Epithelial cell of prostate (primary cell): ENCODE data around the gene CLK2.
"Not testable (repeated sequence)": the region's sequence is repeated elsewhere in the genome, so short reads cannot be mapped to it uniquely, and the experiment has no call there.

Experiments
- DNase-seq: peaks from one replicate; pipeline ENCODE4 v3.0.0-alpha.2; 2011; ENCODE audit warnings: low read depth, low spot score
- H3K27ac ChIP-seq: fragments of 450-650 bp; 2 replicates; pipeline ENCODE4 v1.5.1; 2017; ENCODE audit warnings: mild to moderate bottlenecking

The CLK2 gene

DNA sequence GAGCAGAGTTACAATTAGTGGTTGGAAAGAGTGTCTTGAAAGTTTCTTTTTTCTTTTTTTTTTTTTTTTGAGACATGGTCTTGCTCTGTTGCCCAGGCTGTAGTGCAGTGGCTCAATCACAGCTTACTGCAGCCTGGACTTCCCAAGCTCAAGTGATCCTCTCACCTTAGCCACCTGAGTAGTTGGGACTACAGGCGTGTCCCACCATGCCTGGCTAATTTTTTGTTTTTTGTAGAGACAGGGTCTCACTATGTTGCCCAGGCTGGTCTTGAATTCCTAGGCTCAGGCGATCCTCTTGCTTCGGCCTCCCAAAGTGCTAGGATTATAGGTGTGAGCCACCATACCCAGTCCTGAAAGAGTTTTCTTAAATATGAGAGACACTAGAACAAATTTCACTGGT is 26.5 kb downstream of the CLK2 start:
- not testable (repeated sequence) for H3K27ac ChIP-seq, DNase-seq

DNA sequence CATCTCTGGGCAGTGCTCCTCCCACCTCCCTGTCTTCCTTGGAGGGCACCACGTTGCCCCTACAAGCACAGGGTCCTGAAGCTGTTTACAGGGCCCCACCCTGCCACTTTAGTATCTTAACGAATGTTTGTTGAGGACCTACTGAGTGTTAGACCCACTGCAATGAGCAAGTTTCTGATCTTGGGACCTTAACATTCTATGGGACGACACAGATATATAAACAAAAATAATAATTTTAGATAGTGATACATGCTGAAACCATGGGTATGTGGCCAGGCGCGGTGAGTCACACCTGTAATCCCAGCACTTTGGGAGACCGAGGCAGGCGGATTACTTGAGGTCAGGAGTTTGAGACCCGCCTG is 28.2 kb downstream of the CLK2 start:
- no peak for DNase-seq
- H3K27ac ChIP-seq, result peak overlapping the region; percentile 72

DNA sequence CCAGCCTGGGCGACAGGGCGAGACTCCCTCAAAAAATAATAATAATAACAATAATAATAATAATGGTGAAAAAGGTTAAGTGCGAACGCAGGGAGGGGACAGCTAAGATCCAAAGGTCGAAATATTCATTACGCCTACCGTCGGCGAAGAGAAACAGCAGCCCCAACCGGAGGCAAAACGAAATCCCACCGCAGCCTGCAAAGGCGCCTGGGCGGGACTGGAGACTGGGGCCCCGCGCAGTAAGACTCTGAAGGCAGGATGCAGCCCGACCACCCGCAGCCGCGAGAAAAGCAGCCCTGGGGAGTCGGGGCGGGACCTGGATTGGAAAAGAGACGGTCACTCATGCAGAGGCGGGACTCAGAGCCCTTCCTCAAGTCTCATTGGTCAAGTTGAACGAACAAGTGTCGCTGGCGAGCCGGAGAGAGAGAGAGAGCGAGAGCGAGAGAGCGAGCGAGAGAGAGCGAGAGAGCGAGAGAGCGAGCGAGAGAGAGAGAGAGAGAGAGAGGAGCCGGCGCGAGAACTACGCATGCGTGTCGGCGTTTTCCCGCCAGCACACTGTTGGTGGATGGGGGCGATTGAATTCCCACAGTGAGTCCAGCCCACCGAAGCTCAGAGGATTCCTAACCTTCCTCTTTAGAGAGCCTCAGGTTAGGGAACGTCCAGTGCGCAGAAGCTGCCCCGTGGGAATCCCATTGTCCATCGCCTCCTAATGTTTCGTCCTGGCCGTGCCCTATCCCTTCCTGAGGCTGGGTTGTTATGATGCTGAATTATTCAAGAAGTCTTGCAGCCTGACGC is 28.7 kb downstream of the CLK2 start:
- peak; percentile 95 for DNase-seq
- peak overlapping the region; percentile 72 for H3K27ac ChIP-seq

DNA sequence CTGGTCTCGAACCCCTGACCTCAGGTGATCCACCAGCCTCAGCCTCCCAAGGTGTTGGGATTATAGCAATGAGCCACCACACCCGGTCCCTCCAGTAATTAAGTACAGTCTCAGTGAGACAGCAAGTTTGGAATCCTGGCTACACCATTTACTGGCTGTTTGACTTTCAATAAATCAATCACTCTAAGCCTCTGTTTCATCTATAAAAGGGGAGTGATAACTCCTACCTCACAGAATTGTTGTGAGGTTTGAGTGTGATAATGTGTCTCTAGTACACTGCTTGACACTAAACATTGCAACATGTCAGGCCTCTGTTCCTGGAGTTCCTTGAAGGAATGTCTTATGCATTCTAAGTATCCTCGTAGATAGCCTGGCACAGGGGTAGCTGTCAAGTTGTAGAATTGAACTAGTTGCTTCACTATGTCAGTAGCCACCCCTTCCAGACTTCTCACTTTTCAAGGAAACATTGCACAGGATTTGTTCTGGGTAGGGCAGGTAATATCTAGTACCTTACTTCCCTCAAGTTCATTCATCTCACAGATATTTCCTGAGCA is 30.4 kb downstream of the CLK2 start:
- H3K27ac ChIP-seq, result peak overlapping the region; percentile 72
- no peak for DNase-seq

DNA sequence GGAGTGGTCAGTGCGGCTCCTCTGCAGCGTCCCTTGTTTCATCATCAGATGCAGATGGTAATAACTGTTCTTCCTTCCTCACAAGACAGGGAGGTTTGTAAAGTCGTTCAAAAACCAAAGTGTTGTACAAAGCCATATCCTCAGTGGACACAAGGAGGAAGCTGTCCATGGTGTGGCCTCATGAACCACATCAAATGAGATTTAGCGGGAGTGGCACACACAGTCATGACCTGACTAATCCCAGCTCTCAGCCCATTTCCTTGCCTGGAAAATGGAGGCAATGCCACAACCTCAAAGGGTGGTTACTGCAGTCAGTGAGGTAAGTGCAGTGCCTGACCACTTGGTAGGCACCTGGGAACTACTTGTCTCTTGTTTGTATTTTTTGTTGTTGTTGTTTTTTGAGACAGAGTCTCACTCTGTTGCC is 31.5 kb downstream of the CLK2 start:
- DNase-seq, result no peak
- peak overlapping the region; percentile 72 for H3K27ac ChIP-seq

DNA sequence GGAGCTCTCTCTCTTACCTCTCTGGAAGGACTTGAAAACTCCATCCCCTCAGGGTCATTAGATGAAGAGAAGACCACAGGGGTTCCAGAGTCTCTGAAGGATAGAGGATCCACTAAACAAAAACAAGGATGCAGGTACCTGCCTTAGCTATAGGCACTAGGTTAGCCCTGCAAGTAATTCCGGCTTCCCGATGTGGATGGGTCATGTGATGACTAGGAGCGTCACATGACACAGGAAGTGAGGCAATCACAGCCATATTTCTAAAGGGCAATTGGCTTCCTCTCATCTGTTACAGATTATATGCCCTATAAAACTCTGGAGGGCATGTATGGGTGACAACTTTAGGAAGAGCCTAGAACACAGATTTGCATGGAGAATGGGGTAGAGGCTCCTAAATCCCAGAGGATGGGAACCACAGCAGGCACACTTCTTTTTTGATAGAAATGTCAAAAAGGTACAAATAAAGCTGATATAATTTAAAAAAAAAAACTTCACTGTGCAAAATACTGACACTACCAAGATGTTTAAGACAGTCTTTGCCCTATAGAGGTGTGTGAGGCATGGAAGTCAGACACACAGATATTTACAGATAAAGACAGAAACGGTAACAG is 32.1 kb downstream of the CLK2 start:
- DNase-seq, result no peak

DNA sequence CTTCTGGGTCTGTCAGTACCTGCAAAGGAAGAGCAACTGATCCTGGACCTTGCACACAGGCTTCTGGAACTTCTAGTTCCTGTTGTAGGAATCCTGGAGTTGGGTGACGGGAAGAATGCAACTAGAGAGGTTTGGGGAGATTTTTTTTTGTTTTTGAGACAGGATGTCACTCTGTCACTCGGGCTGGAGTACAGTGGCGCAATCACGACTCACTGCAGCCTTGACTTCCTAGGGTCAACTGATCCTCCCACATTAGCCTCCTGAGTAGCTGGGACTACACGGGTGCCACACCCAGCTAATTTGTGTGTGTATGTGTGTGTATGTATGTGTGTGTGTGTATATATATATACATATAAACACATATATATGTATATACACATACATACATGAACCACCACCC is 36.9 kb downstream of the CLK2 start:
- DNase-seq, result no peak

More for the DNA sequence above, 32.1 kb downstream of the CLK2 start:
- H3K27ac ChIP-seq, result peak overlapping the region; percentile 72

DNA sequence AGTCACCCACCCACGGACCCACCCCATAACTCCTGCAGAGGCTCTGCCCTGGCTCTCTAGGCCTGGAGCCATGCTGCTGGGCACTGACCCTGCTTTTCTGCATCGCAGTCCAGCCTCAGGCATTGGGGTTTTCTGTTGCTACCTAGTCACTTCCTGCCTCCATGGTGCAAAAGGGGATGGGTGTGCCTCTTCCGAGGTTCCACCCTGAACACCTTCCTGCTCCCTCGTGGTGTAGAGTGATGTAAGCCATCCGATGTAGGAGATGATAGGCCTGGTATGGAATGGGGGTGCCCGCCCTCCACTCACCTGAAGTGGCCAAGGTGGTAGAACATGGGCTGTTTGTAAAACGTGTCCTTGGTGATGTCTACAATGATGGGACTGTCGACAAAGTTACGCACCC is 37.9 kb downstream of the CLK2 start:
- DNase-seq, result not testable (repeated sequence)
- H3K27ac ChIP-seq, result peak overlapping the region; percentile 52

More for the DNA sequence above, 36.9 kb downstream of the CLK2 start:
- H3K27ac ChIP-seq, result peak overlapping the region; percentile 52

DNA sequence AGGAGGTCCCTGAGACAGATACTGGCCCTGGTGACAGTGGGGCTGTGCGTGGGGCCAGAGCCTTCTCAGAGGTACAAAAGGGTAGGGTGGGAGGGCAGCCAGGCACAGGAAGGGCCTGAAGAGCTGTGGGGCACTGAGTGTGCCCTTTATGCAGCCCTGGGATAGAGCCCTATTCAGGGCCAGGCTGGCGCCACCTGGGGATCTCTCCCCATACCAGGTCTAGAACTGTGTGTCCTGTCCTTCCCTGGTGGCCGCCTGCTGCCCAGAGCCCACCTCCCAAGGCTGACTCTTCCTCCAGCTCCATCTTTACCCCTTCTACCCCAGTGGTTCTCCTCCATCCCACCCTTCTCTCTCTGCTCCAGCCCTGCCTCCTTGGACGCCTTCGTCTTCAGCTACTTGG is 39.8 kb downstream of the CLK2 start:
- not testable (repeated sequence) for H3K27ac ChIP-seq

DNA sequence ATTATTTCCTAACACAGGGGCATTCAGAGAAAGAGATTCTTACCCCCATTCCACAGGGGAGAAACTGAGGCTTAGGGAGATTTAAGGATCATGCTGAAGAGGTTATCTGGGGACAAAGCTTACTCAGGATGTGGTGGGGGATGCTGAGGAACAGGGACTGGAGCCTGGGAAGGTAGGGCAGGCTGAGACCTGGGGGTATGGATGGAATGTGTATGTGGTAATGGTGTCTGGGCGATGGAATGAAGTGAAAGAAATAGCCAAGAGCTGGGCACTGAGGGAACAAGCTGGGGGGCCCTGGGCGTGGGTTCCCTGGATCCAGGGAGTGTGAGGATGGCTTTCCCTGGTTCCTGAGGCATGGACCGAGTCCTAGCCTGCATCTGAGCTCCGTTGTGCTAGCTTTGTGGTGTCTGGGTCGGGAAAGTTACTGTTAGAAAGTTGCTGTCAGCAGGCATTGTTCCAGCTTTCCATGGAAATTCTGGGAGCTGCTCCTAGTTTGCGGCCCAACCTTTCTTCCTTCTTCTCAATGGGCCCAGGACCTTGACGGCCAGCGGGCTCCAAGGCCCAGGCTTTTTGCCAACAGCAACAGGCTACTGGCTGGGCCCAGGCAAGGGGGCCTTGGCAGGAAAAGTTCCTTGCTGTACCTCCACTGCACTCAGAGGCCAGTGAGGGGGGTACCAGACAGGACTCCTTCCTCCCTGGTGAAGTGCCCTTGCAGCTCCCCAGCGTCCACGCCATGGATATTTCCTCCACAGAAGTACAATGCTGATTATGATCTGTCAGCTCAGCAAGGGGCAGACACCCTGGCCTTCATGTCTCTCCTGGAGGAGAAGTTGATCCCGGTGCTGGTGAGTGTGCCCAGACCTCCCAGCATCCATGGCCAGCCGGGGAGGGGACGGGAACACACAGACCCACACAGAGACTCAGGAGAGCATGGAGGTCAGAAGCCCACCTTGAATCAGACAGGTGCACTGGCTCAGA is 41.0 kb downstream of the CLK2 start:
- DNase-seq, H3K27ac ChIP-seq: not testable (repeated sequence)

More for the DNA sequence above, 39.8 kb downstream of the CLK2 start:
- DNase-seq, result not testable (repeated sequence)

DNA sequence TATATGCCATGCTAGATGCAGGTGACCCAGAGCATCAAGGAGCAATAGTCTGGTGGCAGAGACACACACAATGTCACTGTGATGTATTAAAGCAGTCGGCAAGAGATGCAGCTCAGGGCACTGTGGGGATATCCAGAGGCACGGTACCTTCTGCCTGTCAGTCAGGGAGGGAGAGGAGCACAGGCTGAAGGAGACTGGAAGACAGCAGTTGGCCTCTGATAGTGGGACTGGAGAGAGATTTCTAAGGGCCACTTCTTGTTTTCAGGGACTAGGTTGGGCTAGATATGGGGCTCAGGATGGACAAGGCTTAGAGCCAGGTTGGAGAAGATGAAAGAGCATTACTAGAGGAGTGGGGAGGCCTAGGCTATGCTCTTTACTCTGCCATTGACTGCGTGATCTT is 42.0 kb downstream of the CLK2 start:
- H3K27ac ChIP-seq, DNase-seq: not testable (repeated sequence)

DNA sequence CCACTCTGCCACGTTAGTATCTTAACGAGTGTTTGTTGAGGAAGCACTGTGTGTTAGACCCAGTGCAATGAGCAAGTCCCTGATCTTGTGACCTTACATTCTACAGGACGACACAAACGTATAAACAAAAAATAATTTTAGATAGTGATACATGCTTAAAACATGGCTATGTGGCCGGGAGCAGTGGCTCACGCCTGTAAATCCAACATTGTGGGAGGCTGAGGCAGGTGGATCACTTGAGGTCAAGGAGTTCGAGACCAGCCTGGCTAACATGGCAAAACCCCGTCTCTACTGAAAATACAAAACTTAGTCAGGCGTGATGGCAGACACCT is 45.2 kb downstream of the CLK2 start:
- peak overlapping the region; percentile 97 for H3K27ac ChIP-seq
- DNase-seq, result no peak

DNA sequence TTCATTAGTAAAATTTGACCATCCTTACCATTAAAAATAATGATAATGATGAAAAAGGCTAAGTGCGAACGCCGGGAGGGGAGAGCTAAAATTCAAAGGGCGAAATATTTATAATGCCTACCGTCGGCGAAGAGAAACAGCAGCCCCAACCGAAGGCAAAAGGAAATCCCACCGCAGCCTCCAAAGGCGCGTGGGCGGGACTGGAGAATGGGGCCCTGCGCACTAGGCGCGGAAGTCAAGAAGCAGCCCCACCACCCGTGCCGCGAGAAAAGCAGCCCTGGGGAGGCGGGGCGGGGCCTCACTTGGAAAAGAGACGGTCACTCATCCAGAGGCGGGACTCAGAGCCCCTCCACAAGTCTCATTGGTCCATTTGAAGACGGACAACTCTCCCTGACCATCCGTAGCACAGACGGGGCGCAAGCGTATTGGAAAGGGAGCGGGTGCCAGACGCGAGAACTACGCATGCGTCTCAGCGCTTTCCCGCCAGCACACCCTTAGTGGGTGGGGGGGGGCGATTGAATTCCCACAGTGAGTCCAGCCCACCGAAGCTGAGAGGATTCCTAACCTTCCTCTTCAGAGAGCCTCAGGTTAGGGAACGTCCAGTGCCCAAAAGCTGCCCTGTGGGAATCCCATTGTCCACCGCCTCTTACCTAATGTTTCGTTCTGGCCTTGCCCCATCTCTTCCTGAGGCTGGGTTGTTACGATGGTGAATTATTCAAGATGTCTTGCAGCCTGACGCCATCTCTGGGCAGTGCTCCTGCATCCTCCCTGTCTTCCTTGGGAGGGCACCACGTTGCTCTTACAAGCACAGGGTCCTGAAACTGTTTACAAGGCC is 45.8 kb downstream of the CLK2 start:
- peak overlapping the region; percentile 97 for H3K27ac ChIP-seq
- DNase-seq, result peak; percentile 88

DNA sequence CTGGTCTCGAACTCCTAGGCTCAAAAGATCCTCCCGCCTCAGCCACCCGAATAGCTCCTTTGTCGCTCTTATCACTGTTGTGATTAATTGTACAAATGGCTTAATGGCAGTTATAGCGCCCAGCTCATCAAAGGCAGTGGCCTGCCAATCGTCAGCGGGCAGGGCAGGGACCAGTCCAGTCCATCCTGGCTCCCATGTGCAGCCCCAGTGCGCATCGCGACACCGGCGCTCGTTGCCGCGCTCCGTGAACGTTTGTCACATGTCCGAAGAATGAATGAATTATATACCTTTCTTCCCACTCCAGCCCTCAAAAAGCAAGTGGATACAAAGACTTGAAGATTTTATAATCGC is 46.4 kb downstream of the CLK2 start:
- peak overlapping the region; percentile 97 for H3K27ac ChIP-seq
- no peak for DNase-seq

DNA sequence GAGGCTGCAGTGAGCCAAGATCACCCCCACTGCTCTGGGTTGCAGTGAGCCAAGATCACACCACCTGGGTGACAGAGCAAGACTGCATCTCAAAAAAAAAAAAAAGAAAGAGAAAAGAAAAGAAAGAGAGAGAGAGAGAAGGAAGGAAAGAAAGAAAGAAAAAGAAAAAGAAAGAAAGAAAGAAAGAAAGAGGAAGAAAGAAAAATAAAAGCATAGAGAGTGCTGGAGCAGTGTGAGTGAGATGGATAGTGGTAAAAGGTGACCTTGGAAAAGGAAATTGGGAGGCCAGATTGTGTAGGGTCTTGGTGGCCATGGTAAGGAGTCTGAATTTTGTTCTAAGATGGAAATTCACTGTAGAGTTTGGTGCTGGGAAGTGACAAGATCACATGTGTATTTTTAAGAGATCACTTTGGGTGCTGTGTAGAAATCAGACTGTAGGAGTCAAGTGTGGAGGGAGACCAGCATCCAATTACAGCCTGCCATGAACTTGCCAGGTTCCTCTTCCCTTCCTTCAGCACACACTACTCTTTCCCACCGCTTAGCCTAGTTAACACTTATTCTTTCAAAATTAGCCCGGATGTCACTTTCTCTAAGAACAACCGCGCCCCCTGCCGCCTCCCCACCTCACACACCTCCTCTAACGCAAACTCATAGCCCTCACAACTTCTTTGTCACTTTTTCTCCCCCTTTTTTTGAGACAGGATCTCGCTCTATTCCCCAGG is 47.0 kb downstream of the CLK2 start:
- H3K27ac ChIP-seq, result peak overlapping the region; percentile 97
- DNase-seq, result no peak

DNA sequence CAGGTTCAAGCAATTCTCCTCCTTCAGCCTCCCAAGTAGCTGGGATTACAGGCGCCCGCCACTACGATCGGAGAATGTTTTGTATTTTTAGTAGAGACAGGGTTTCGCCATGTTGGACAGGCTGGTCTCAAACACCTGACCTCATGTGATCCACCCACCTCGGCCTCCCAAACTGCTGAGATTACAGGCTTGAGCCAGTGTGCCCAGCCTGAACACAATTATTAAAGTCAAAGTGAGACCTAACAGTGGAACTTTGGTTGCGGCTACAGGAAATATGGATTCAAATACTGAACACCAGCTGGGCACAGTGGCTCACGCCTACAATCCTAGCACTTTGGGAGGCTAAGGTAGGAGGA is 47.9 kb downstream of the CLK2 start:
- DNase-seq, result not testable (repeated sequence)
- H3K27ac ChIP-seq, result peak overlapping the region; percentile 97

DNA sequence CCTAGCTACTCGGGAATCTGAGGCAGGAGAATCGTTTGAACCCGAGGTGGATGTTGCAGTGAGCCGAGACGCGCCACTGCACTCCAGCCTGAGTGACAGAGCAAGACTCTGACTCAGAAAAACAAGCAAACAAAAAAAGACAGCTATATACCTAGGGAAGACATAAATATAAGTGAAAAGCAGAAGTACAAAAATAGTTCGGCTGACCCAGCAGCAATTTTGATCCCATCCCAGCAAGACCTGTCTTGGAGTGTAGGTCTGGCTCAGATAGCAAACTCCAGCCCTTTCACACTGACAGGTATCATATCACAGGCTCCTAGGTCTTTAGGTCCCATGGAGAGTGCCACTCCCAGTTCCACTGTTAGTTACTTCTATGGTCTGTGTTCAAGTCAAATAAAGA is 50.3 kb downstream of the CLK2 start:
- DNase-seq, result no peak
- peak overlapping the region; percentile 97 for H3K27ac ChIP-seq

DNA sequence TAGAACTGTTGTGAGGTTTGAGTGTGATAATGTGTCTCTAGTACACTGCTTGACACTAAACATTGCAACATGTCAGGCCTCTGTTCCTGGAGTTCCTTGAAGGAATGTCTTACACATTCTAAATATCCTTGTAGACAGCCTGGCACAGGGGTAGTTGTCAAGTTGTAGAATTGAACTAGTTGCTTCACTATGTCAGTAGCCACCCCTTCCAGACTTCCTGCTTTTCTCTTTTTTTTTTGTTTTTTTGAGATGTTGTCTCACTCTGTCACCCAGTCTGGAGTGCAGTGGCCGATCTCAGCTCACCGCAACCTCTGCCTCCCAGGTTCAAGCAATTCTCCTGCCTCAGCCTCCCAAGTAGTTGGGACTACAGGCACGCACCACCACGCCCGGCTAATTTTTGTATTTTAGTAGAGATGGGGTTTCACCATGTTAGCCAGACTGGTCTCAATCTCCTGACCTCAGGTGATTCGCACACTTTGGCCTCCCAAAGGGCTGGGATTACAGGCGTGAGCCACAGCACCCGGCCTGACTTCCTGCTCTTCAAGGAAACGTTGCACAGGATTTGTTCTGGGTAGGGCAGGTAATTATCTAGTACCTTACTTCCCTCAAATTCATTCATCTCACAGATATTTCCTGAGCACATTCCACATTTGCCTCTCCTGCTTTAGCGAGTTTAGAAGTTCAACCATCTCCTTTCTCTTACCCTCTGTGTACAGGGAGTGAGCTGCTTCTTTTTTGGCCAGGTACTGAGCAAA is 52.9 kb downstream of the CLK2 start:
- DNase-seq, result not testable (repeated sequence)
- H3K27ac ChIP-seq, result peak overlapping the region; percentile 85
